Liver (tissue), 9 donors: ENCODE results near the gene ITGA7. TPM values are rescaled to one million over a fixed set of nuclear protein-coding genes. Genes with fewer than 3 reads are reported as not detected.

Experiments
- DNase-seq: peaks from one replicate; pipeline ENCODE4 v3.0.0-alpha.2; 2017; ENCODE audit warnings: low spot score
- H3K27ac ChIP-seq, 2 donors: one replicate each; pipeline ENCODE4 v1.7.0; 2013; ENCODE audit warnings: inconsistent platforms in 2 of 2, low read length in 2 of 2, control low read depth in 1 of 2, low read depth in 1 of 2, mild to moderate bottlenecking in 1 of 2
- H3K27me3 ChIP-seq, 4 donors: one replicate each; pipeline versions ENCODE4 v1.6.1 to v1.7.0; 2013; ENCODE audit warnings: low read length in 3 of 4, inconsistent platforms in 1 of 4, mild to moderate bottlenecking in 1 of 4, moderate library complexity in 1 of 4; ENCODE audit not compliant: control insufficient read depth in 4 of 4, insufficient read depth in 4 of 4
- H3K36me3 ChIP-seq, 4 donors: one replicate each; pipeline versions ENCODE4 v1.6.1 to v1.7.0; 2013; ENCODE audit warnings: low read length in 3 of 4, mild to moderate bottlenecking in 3 of 4, low read depth in 1 of 4, moderate library complexity in 1 of 4; ENCODE audit not compliant: control insufficient read depth in 4 of 4, insufficient read depth in 3 of 4
- H3K4me1 ChIP-seq, 4 donors: one replicate each; pipeline versions ENCODE4 v1.6.1 to v1.7.0; 2013; ENCODE audit warnings: low read length in 3 of 4, mild to moderate bottlenecking in 3 of 4, moderate library complexity in 1 of 4; ENCODE audit not compliant: control insufficient read depth in 4 of 4, insufficient read depth in 4 of 4
- H3K4me3 ChIP-seq, 3 donors: one replicate each; pipeline versions ENCODE4 v1.6.1 to v1.7.0; 2013; ENCODE audit warnings: low read length in 3 of 3, control low read depth in 1 of 3, low read depth in 1 of 3, mild to moderate bottlenecking in 1 of 3
- H3K9ac ChIP-seq, 2 donors: one replicate each; pipeline ENCODE4 v1.7.0; 2013; ENCODE audit warnings: low read length in 2 of 2, mild to moderate bottlenecking in 2 of 2, moderate library complexity in 2 of 2, control low read depth in 1 of 2, low read depth in 1 of 2
- H3K9me3 ChIP-seq, 4 donors: one replicate each; pipeline versions ENCODE4 v1.6.1 to v1.7.0; 2013; ENCODE audit warnings: low read length in 3 of 4; ENCODE audit not compliant: control insufficient read depth in 4 of 4
- ATF3 ChIP-seq: IDR thresholded peaks from 2 replicates; pipeline ENCODE4 v1.6.1; 2016; ENCODE audit warnings: antibody characterized with exemption
- EGR1 ChIP-seq, 2 donors: IDR thresholded peaks; 2 replicates each; pipeline ENCODE4 v1.6.1; 2016 to 2018; ENCODE audit warnings: antibody characterized with exemption in 2 of 2, low read depth in 2 of 2
- FOXA1 ChIP-seq: IDR thresholded peaks from 2 replicates; pipeline ENCODE4 v1.6.1; 2016; ENCODE audit warnings: antibody characterized with exemption
- FOXA2 ChIP-seq: IDR thresholded peaks from 2 replicates; pipeline ENCODE4 v1.6.1; 2016; ENCODE audit warnings: antibody characterized with exemption
- GABPA ChIP-seq, 2 donors: IDR thresholded peaks in 1 of 2; conservative IDR thresholded peaks in 1 of 2; 2 replicates each; pipeline ENCODE4 v1.6.1; 2016; ENCODE audit warnings: antibody characterized with exemption in 2 of 2, mild to moderate bottlenecking in 1 of 2, moderate library complexity in 1 of 2
- HNF4A ChIP-seq, 2 donors: conservative IDR thresholded peaks; 2 replicates each; pipeline ENCODE4 v1.6.1; 2016; ENCODE audit warnings: antibody characterized with exemption in 2 of 2, mild to moderate bottlenecking in 2 of 2
- HNF4G ChIP-seq: IDR thresholded peaks from 2 replicates; pipeline ENCODE4 v1.6.1; 2016; ENCODE audit warnings: antibody characterized with exemption
- JUND ChIP-seq, 2 donors: IDR thresholded peaks; 2 replicates each; pipeline ENCODE4 v1.6.1; 2016; ENCODE audit warnings: antibody characterized with exemption in 2 of 2
- NR2F2 ChIP-seq: IDR thresholded peaks from 2 replicates; pipeline ENCODE4 v1.6.1; 2016; ENCODE audit warnings: antibody characterized with exemption
- RAD21 ChIP-seq, 2 donors: IDR thresholded peaks; 2 replicates each; pipeline ENCODE4 v1.6.1; 2016; ENCODE audit warnings: antibody characterized with exemption in 2 of 2, mild to moderate bottlenecking in 2 of 2
- RXRA ChIP-seq, 2 donors: IDR thresholded peaks; 2 replicates each; pipeline ENCODE4 v1.6.1; 2017 to 2018; ENCODE audit warnings: antibody characterized with exemption in 2 of 2, mild to moderate bottlenecking in 1 of 2
- SP1 ChIP-seq: IDR thresholded peaks from 2 replicates; pipeline ENCODE4 v1.6.1; 2018; ENCODE audit warnings: antibody characterized with exemption, mild to moderate bottlenecking
- TAF1 ChIP-seq: conservative IDR thresholded peaks from 2 replicates; pipeline ENCODE4 v1.6.1; 2016; ENCODE audit warnings: antibody characterized with exemption, mild to moderate bottlenecking
- YY1 ChIP-seq: IDR thresholded peaks from 2 replicates; pipeline ENCODE4 v1.6.1; 2016; ENCODE audit warnings: antibody characterized with exemption, mild to moderate bottlenecking
- WGBS: extraction: QIAGEN DNeasy Blood & Tissue Kit; methylation state at CpG from one replicate; pipeline ENCODE4 v1.1.7; 2013; 5-methylcytosine and 5-hydroxymethylcytosine counted together
- polyA plus RNA-seq, 2 donors: library from polyadenylated mRNA; stranded (reverse) in 1 of 2; unstranded in 1 of 2; fragments of 200-250 nt in 1 of 2; fragments of >200 nt in 1 of 2; fragmentation: Nextera tagmentation in 1 of 2; extraction: Ambion mirVana in 1 of 2; gene quantifications; one replicate each; pipeline versions ENCODE4 v1.2.1 to v1.2.3, GENCODE V29; 2013 to 2015
- total RNA-seq, 2 donors: library from RNA; depleted of rRNA; stranded (reverse); fragments of >200 nt; gene quantifications; one replicate each; pipeline ENCODE4 v1.2.3, GENCODE V29; 2014
- TF ChIP-seq, protein P1 (sequence below): IDR thresholded peaks from 2 replicates; pipeline ENCODE4 v1.6.1; 2016; ENCODE audit warnings: antibody characterized with exemption
- TF ChIP-seq, protein P2 (sequence below): IDR thresholded peaks from 2 replicates; pipeline ENCODE4 v1.6.1; 2016; ENCODE audit warnings: antibody characterized with exemption
- TF ChIP-seq, protein P3 (sequence below): fragments of 150-350 bp; IDR thresholded peaks from 2 replicates; pipeline ENCODE4 v1.5.1; 2017; ENCODE audit warnings: improper control_type of control experiment, low read depth, low read length; ENCODE audit not compliant: missing input control
- donor health status: healthy.
- donor health status: healthy.
- donor health status: healthy.
- donor health status: healthy.
- donor health status: healthy.

The ITGA7 gene
- total and polyA plus RNA-seq, 4 donors = 0.98 to 4.9 (median 3.3) TPM

DNA sequence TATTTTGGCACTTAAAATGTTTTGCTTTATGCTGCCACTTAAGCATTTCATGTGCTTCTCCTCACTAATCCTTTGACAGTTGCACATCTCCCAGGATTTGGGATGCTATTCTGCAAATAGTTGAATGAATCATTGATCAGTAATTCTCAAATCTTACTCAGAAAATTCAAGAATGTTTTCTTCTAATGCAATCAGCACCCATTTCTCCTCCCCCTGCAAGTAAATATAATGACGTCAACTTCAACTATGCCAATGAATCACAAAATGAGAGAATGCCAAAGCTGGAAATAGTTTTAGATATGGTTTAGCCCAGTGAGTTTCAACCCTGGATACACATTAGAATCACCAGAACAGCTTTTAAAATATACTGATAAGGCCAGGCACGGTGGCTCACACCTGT is 6.0 kb upstream of the ITGA7 start:
- no peaks in the 10 kb centered on the region for H3K27me3 ChIP-seq
- no peak overlapping the region for H3K27ac ChIP-seq
- no peak overlapping the region for H3K4me3 ChIP-seq
- no peak for TF ChIP-seq HNF4A (conservative IDR thresholded peaks at IDR 0.05)
- peak; percentile 26 for TF ChIP-seq YY1
- TF ChIP-seq, protein P1, sequence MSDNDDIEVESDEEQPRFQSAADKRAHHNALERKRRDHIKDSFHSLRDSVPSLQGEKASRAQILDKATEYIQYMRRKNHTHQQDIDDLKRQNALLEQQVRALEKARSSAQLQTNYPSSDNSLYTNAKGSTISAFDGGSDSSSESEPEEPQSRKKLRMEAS = no peak
- no peak for TF ChIP-seq NR2F2
- no peak for TF ChIP-seq RAD21 (IDR thresholded peaks at IDR 0.05)
- no peak for TF ChIP-seq GABPA (IDR thresholded peaks at IDR 0.05 in 1 of 2, conservative IDR thresholded peaks at IDR 0.05 in 1 of 2)
- TF ChIP-seq JUND (IDR thresholded peaks at IDR 0.05) = peak in 1 of 2 donors; percentile 33
- TF ChIP-seq, protein P2, sequence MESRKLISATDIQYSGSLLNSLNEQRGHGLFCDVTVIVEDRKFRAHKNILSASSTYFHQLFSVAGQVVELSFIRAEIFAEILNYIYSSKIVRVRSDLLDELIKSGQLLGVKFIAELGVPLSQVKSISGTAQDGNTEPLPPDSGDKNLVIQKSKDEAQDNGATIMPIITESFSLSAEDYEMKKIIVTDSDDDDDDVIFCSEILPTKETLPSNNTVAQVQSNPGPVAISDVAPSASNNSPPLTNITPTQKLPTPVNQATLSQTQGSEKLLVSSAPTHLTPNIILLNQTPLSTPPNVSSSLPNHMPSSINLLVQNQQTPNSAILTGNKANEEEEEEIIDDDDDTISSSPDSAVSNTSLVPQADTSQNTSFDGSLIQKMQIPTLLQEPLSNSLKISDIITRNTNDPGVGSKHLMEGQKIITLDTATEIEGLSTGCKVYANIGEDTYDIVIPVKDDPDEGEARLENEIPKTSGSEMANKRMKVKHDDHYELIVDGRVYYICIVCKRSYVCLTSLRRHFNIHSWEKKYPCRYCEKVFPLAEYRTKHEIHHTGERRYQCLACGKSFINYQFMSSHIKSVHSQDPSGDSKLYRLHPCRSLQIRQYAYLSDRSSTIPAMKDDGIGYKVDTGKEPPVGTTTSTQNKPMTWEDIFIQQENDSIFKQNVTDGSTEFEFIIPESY = no peak
- H3K36me3 ChIP-seq = no peaks in the 10 kb centered on the region
- DNase-seq = no peak
- no peaks in the 10 kb centered on the region for H3K9me3 ChIP-seq
- H3K9ac ChIP-seq = no peak overlapping the region
- peaks cover 19 to 35% (median 30%) of the 10 kb centered on the region in 4 donors for H3K4me1 ChIP-seq
- WGBS = 48% methylated on average over 2 of the region's 2 CpGs

GRCh38 chr12:55712700-55713415 is 5.2 kb upstream of the ITGA7 start:
- TF ChIP-seq SP1 (no peak), HNF4A (conservative IDR thresholded peaks at IDR 0.05) (peak in 1 of 2 donors; percentile 56), RXRA (IDR thresholded peaks at IDR 0.05) (peak in 1 of 2 donors; percentile 55)
- Histone ChIP-seq H3K4me3 (no peak overlapping the region), H3K4me1 (peaks cover 19 to 37% (median 27%) of the 10 kb centered on the region in 4 donors), H3K27me3 (no peaks in the 10 kb centered on the region), H3K9ac (no peak overlapping the region), H3K27ac (no peak overlapping the region), H3K36me3 (no peaks in the 10 kb centered on the region), H3K9me3 (no peaks in the 10 kb centered on the region)
- no peak for DNase-seq
- WGBS = 36% methylated on average over 1 of the region's 1 CpG

DNA sequence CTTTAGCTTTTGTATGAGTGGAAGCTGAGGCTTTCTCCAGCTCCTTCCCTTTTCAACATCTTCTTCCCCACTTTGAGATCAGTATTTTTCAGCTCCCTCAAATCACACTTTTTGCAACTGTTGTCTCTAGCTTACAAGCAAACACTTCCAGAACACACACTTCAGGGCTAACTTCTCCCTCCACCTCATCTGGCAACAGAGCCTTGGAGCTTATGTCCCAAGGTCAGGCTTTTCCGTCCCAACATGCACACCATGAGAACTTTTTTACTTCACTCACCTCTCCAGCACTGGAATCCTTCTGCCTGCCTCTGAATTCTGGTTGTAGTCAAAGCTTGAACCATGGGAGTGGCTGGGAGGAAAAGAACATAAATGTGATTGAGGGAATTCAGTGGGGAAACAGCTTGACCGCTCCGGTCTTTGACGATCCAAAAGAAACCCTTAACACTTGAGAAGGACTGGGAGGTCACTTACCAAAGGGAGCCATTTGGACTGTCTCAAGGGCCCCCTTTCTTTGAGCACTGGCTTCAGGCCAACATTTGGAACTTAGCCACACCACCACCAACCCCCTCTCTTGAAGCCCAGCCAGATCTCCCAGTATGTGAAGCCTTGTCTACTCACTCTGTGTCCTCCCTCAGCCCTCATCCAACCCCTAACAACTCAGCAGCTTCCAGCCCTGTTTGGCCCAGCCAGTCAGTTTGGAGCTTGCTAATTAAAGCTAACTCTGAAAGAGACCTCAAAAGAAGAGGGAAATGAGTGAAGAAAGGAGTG is 4.3 kb upstream of the ITGA7 start:
- no peaks in the 10 kb centered on the region for H3K9me3 ChIP-seq
- no peak overlapping the region for H3K27ac ChIP-seq
- no peaks in the 10 kb centered on the region for H3K27me3 ChIP-seq
- 64% methylated on average over 4 of the region's 4 CpGs for WGBS
- H3K4me1 ChIP-seq = peaks cover 16 to 33% (median 23%) of the 10 kb centered on the region in 4 donors
- no peak overlapping the region for H3K9ac ChIP-seq
- DNase-seq = no peak
- no peak overlapping the region for H3K4me3 ChIP-seq
- no peaks in the 10 kb centered on the region for H3K36me3 ChIP-seq
- TF ChIP-seq TAF1 (no peak), YY1 (no peak), RAD21 (IDR thresholded peaks at IDR 0.05) (no peak), RXRA (IDR thresholded peaks at IDR 0.05) (no peak), GABPA (IDR thresholded peaks at IDR 0.05 in 1 of 2, conservative IDR thresholded peaks at IDR 0.05 in 1 of 2) (no peak), JUND (IDR thresholded peaks at IDR 0.05) (no peak), FOXA2 (no peak), ATF3 (no peak), FOXA1 (no peak), EGR1 (IDR thresholded peaks at IDR 0.05; ENCODE audit: low read depth in 2 of 2) (no peak), SP1 (no peak), HNF4G (no peak), HNF4A (conservative IDR thresholded peaks at IDR 0.05) (no peak), NR2F2 (no peak)
- TF ChIP-seq, protein P1 = no peak
- TF ChIP-seq, protein P3, sequence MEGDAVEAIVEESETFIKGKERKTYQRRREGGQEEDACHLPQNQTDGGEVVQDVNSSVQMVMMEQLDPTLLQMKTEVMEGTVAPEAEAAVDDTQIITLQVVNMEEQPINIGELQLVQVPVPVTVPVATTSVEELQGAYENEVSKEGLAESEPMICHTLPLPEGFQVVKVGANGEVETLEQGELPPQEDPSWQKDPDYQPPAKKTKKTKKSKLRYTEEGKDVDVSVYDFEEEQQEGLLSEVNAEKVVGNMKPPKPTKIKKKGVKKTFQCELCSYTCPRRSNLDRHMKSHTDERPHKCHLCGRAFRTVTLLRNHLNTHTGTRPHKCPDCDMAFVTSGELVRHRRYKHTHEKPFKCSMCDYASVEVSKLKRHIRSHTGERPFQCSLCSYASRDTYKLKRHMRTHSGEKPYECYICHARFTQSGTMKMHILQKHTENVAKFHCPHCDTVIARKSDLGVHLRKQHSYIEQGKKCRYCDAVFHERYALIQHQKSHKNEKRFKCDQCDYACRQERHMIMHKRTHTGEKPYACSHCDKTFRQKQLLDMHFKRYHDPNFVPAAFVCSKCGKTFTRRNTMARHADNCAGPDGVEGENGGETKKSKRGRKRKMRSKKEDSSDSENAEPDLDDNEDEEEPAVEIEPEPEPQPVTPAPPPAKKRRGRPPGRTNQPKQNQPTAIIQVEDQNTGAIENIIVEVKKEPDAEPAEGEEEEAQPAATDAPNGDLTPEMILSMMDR = no peak
- TF ChIP-seq, protein P2 = no peak
